ENCODE results near the gene LRFN2.

LRFN2 gene

DNA sequence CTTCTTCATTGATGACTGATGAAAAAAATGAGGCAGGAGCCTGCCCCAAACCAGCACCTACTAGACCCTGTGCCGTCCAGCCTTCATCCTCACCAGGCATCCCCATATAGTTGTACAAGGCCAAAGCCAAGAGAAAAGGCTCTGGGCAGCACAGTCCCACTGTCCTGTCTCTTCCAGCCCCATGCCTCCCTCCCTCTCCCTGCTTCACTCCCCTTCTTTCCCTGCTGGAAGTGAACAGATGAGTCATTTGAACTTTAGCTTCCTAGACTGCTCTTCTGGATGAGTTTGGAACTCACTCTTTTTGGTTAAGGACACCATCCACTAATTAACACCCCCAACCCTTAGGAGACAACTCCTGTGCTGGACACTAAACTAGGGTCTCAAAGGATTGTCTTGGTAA, 235.2 kb downstream of the LRFN2 start:
- DNase-seq (ENCODE audit: low read depth in 4 of 4, low spot score in 1 of 4), result no peak

GRCh38 chr6:40350747-40351217, 236.4 kb downstream of the LRFN2 start:
- no peak for DNase-seq (ENCODE audit: low read depth in 4 of 4, low spot score in 1 of 4)

DNA sequence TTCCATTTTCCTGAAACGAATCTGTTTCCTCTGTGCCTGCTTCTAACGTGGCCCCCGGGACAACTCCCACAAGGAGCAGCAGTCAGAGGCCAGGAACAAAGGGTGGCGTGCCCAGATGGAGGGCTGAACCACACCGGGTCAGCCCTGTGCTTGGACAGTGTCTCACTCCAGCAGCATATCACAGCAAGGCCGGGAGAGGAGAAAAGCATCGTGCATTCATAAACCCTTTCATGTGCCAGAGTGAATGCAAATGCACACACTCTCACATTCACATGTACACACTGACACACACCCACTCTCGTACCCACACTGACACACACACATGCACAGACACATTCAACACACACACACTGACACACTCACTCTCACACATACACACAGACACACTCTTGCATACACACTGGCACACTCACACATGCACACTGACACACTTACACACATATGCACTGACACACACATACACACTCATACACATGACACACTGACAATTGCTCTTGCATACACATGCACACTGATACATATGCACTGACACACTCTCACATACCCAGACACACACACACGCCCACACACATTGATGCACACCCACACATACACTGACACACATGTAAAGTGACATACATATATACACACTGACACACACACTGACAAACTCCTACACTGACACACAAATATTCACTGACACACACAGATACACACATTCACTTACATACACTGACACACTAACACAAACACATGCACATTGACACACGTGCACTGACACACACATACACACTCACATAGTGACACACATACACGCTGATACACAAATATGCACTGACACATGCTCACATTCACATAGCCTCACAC, 237.0 kb downstream of the LRFN2 start:
- DNase-seq (ENCODE audit: low read depth in 4 of 4, low spot score in 1 of 4), result no peak

GRCh38 chr6:40349123-40349900, 237.9 kb downstream of the LRFN2 start:
- DNase-seq (ENCODE audit: low read depth in 4 of 4, low spot score in 1 of 4), result no peak

- no peak for DNase-seq (ENCODE audit: low read depth in 4 of 4, low spot score in 1 of 4)
These were observed 238.6 kb downstream of the LRFN2 start for GRCh38 chr6:40348591-40348990.

- no peak for DNase-seq (ENCODE audit: low read depth in 4 of 4, low spot score in 1 of 4)
These were observed 239.6 kb downstream of the LRFN2 start for GRCh38 chr6:40347571-40348011.

- DNase-seq (ENCODE audit: low read depth in 4 of 4, low spot score in 1 of 4), result no peak
These were observed 240.9 kb downstream of the LRFN2 start for GRCh38 chr6:40346246-40346645.

DNA sequence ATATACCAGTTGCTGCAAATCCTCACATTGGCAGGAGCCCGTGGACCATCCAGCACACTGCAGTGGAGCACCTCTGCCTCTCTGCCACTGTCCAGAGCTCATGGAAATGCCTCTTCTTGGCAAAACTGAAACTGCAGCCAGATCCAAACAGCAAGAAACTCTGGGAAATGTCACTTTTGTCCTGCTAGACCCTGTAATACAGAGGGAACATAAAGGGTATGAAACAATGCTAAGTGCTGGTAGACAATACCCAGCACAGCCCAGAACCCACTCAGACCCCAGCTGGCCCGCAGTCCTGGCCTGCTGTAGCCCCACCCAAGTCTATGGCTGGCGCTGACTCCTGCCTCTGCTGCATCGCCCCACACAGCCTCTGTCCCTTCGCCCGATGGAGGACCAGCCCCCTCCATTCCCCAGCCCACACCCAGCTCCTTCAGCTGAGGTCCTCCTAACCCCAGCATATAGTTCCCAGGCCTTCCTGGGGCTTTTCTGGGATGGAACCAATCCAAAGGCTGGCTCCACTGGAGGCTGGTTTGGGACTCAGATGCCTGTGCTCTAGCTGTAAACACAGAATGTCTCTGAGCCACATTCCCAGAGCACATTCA, 242.5 kb downstream of the LRFN2 start:
- DNase-seq (ENCODE audit: low read depth in 4 of 4, low spot score in 1 of 4), result no peak

GRCh38 chr6:40343877-40344565, 243.1 kb downstream of the LRFN2 start:
- DNase-seq (ENCODE audit: low read depth in 4 of 4, low spot score in 1 of 4), result no peak

GRCh38 chr6:40343318-40343876, 243.8 kb downstream of the LRFN2 start:
- DNase-seq (ENCODE audit: low read depth in 4 of 4, low spot score in 1 of 4), result no peak

GRCh38 chr6:40342723-40343122, 244.4 kb downstream of the LRFN2 start:
- no peak for DNase-seq (ENCODE audit: low read depth in 4 of 4, low spot score in 1 of 4)

GRCh38 chr6:40341726-40342125, 245.4 kb downstream of the LRFN2 start:
- DNase-seq (ENCODE audit: low read depth in 4 of 4, low spot score in 1 of 4), result no peak

Data from stimulated activated CD4-positive, alpha-beta T cell treated with anti-CD3 and anti-CD28 coated beads, Interleukin-1b, Interleukin-23, amount 100 ng/mL, for 24 hours (primary cell).